Suprapubic skin (tissue), 3 donors: ENCODE data around the gene COL3A1.

Experiments
- CTCF ChIP-seq, 2 donors: fragments of 200-600 bp in 1 of 2; fragments of 450-650 bp in 1 of 2; sonication (generic) in 1 of 2; IDR thresholded peaks; one replicate each; pipeline ENCODE4 v1.5.1; 2016 to 2019; ENCODE audit warnings: antibody characterized with exemption in 2 of 2, mild to moderate bottlenecking in 1 of 2, moderate library complexity in 1 of 2
- POLR2A ChIP-seq, 2 donors: fragments of 450-650 bp; IDR thresholded peaks; one replicate each; pipeline ENCODE4 v1.6.1; 2017; ENCODE audit warnings: antibody characterized with exemption in 2 of 2, mild to moderate bottlenecking in 2 of 2, moderate library complexity in 2 of 2

- TF ChIP-seq POLR2A (IDR thresholded peaks at IDR 0.05), result no peak
- no peak for TF ChIP-seq CTCF (IDR thresholded peaks at IDR 0.05)
Measured at GRCh38 chr2:189049709-189050164, 75.6 kb downstream of the COL3A1 start.
